ENCODE data around the gene PRDX5. TPM values are rescaled to one million over a fixed set of nuclear protein-coding genes. Genes with fewer than 3 reads are reported as not detected.

Gene PRDX5
- total RNA-seq, 5 donors from 2014 or later (not counting 1 experiment from before 2014, with no cell fraction given), result 35.8 to 86.7 (median 71.7) TPM

DNA sequence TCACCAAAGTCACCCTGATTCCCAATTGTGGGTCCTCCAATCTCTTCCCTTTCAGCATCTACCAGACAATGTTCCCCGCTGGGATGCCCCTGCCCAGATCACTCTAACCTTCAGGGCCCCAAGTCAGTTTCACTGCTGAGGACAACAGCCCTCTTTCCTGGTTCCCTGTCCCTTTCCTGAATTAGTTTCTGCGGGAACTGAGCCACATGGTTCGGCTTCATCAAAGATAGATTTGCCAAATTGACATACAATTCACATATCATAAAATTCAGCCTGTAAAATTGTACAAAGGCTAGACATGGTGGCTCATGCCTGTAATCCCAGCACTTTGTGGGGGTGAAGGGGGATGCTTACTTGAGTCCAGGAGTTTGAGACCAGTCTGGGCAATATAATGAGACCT lies 10.1 kb downstream of the PRDX5 start:
- no peak overlapping the region for H3K27ac Mint-ChIP-seq
- CTCF ChIA-PET, result interaction anchor here in 1 of 2 donors (0.7 kb wide), 1 partner anchor 673 kb away, joined by 3 read pairs; no protein-coding TSS in a partner anchor
- no peaks in the 10 kb centered on the region for H3K9me3 Mint-ChIP-seq

DNA sequence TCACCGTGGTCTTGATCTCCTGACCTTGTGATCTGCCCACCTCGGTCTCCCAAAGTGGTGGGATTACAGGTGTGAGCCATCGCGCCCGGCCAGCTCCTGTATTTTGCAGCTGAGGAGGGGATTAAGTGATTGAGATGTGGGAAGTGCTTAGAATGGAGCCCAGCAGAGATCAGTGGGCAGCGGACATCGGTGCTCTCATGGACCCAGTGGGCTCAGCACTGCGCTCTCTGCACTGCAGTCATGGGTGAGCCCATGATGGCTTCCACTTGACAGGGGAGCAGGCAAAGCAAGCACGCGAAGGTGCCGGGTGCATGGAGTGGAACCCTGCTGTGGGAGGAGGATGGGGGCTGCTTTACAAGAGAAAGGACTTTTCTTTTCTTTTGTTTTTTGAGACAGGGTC lies 13.0 kb downstream of the PRDX5 start:
- peaks cover 2% of the 10 kb centered on the region for H3K36me3 Mint-ChIP-seq
- DNase-seq (no peak), ATAC-seq (replicated peaks in 1 of 4) (no peak)
- no peaks in the 10 kb centered on the region for H3K27me3 Mint-ChIP-seq
- peaks cover 6 to 13% (median 8%) of the 10 kb centered on the region in 3 donors for H3K4me1 Mint-ChIP-seq
- no peak overlapping the region for H3K4me3 ChIP-seq (ENCODE audit: control insufficient read depth in 1 of 2, extremely low read depth in 1 of 2, low read length in 1 of 2)
- WGBS (ENCODE audit: insufficient coverage), result 96% methylated on average over 10 of the region's 11 CpGs
- H3K36me3 ChIP-seq (ENCODE audit: control insufficient read depth in 2 of 2, extremely low read depth in 1 of 2, insufficient read depth in 1 of 2, low read length in 1 of 2), result peaks cover 3 to 7% of the 10 kb centered on the region in 2 donors
- POLR2A ChIA-PET, result interaction anchor here in 1 of 2 donors (0.7 kb wide), 1 partner anchor 432 kb away, joined by 3 read pairs; no protein-coding TSS in a partner anchor
- no peaks in the 10 kb centered on the region for H3K9me3 ChIP-seq
- no peak overlapping the region for H3K4me3 Mint-ChIP-seq
- H3K27ac ChIP-seq (ENCODE audit: low read length), result no peak overlapping the region
- no peaks in the 10 kb centered on the region for H3K9me3 Mint-ChIP-seq
- no peaks in the 10 kb centered on the region for H3K27me3 ChIP-seq (replicated peaks in 1 of 2; ENCODE audit: control insufficient read depth in 2 of 2, extremely low read depth in 1 of 2, insufficient read depth in 2 of 2, low read length in 1 of 2)
- H3K27ac Mint-ChIP-seq, result no peak overlapping the region
- H3K4me1 ChIP-seq (ENCODE audit: control insufficient read depth in 1 of 2, extremely low read depth in 1 of 2, insufficient read depth in 2 of 2, low read length in 2 of 2), result peaks cover 0 to 18% of the 10 kb centered on the region in 2 experiments
- CTCF ChIA-PET, result interaction anchor here (0.8 to 2.7 kb wide), 3 partner anchors 12 to 126 kb away, joined by 4 to 41 read pairs (median 11); partner anchors contain the start of genes PRDX5 (in 1 of the 2) and TRMT112 (in 1 of the 2)

More for the DNA sequence above, 10.1 kb downstream of the PRDX5 start:
- POLR2A ChIA-PET, result no interaction called here
- no peak overlapping the region for H3K4me3 Mint-ChIP-seq
- H3K4me1 Mint-ChIP-seq, result peaks cover 6 to 10% (median 8%) of the 10 kb centered on the region in 3 donors
- no peak for ATAC-seq (replicated peaks in 1 of 4)
- WGBS (ENCODE audit: insufficient coverage), result 93% methylated on average over 2 of the region's 3 CpGs
- no peaks in the 10 kb centered on the region for H3K36me3 Mint-ChIP-seq
- Histone ChIP-seq H3K9me3 (no peaks in the 10 kb centered on the region), H3K36me3 (ENCODE audit: control insufficient read depth in 2 of 2, extremely low read depth in 1 of 2, insufficient read depth in 1 of 2, low read length in 1 of 2) (peaks cover 0 to 6% of the 10 kb centered on the region in 2 donors), H3K4me1 (ENCODE audit: control insufficient read depth in 1 of 2, extremely low read depth in 1 of 2, insufficient read depth in 2 of 2, low read length in 2 of 2) (peaks cover 0 to 18% of the 10 kb centered on the region in 2 experiments), H3K27ac (ENCODE audit: low read length) (no peak overlapping the region), H3K27me3 (replicated peaks in 1 of 2; ENCODE audit: control insufficient read depth in 2 of 2, extremely low read depth in 1 of 2, insufficient read depth in 2 of 2, low read length in 1 of 2) (no peaks in the 10 kb centered on the region), H3K4me3 (ENCODE audit: control insufficient read depth in 1 of 2, extremely low read depth in 1 of 2, low read length in 1 of 2) (no peak overlapping the region)
- no peak for DNase-seq
- H3K27me3 Mint-ChIP-seq, result no peaks in the 10 kb centered on the region

GRCh38 chr11:64331569-64332371 lies 13.8 kb downstream of the PRDX5 start:
- Histone ChIP-seq H3K36me3 (ENCODE audit: control insufficient read depth in 2 of 2, extremely low read depth in 1 of 2, insufficient read depth in 1 of 2, low read length in 1 of 2) (peaks cover 3 to 7% of the 10 kb centered on the region in 2 donors), H3K9me3 (no peaks in the 10 kb centered on the region), H3K27ac (ENCODE audit: low read length) (no peak overlapping the region), H3K4me3 (ENCODE audit: control insufficient read depth in 1 of 2, extremely low read depth in 1 of 2, low read length in 1 of 2) (no peak overlapping the region), H3K4me1 (ENCODE audit: control insufficient read depth in 1 of 2, extremely low read depth in 1 of 2, insufficient read depth in 2 of 2, low read length in 2 of 2) (peaks cover 0 to 18% of the 10 kb centered on the region in 2 experiments), H3K27me3 (replicated peaks in 1 of 2; ENCODE audit: control insufficient read depth in 2 of 2, extremely low read depth in 1 of 2, insufficient read depth in 2 of 2, low read length in 1 of 2) (no peaks in the 10 kb centered on the region)
- peaks cover 8 to 16% (median 8%) of the 10 kb centered on the region in 3 donors for H3K4me1 Mint-ChIP-seq
- H3K27me3 Mint-ChIP-seq, result no peaks in the 10 kb centered on the region
- no peaks in the 10 kb centered on the region for H3K9me3 Mint-ChIP-seq
- H3K36me3 Mint-ChIP-seq, result peaks cover 2% of the 10 kb centered on the region
- peak overlapping the region; percentile 4 to 21 for H3K27ac Mint-ChIP-seq
- ATAC-seq (replicated peaks in 1 of 4), result peak; percentile 78 to 93 (median 88)
- 22% methylated on average over 18 of the region's 20 CpGs for WGBS (ENCODE audit: insufficient coverage)
- peak in 34 of 35 experiments; percentile 40 to 80 (median 62) for DNase-seq
- CTCF ChIA-PET, result interaction anchor here (0.6 to 2.7 kb wide), 6 partner anchors 12 to 147 kb away, joined by 3 to 41 read pairs (median 4); partner anchors contain the start of genes PRDX5 (in 2 of the 2) and TRMT112 (in 1 of the 2)
- POLR2A ChIA-PET, result interaction anchor here in 1 of 2 donors (0.7 kb wide), 1 partner anchor 14 kb away, joined by 3 read pairs; the partner anchor contains the start of gene PRDX5
- H3K4me3 Mint-ChIP-seq, result no peak overlapping the region

DNA sequence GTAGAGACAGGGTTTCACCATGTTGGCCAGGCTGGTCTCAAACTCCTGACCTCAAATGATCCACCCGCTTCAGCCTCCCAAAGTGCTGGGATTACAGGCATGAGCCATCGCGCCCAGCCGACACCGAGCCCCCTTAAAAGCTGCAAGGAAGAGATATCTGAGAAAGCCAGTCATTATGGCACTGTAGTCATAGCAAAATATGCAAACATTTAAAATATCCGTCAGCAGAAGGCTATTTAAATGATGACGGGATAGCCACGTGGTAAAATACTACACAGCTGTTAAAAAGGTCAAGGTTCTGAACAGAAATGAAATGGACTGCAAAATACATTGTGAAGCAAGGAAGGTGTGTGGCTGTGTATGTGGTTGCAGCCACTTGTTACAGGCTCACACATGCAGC lies 15.6 kb downstream of the PRDX5 start:
- Histone ChIP-seq H3K27me3 (replicated peaks in 1 of 2; ENCODE audit: control insufficient read depth in 2 of 2, extremely low read depth in 1 of 2, insufficient read depth in 2 of 2, low read length in 1 of 2) (no peaks in the 10 kb centered on the region), H3K36me3 (ENCODE audit: control insufficient read depth in 2 of 2, extremely low read depth in 1 of 2, insufficient read depth in 1 of 2, low read length in 1 of 2) (peaks cover 3 to 16% of the 10 kb centered on the region in 2 donors), H3K4me1 (ENCODE audit: control insufficient read depth in 1 of 2, extremely low read depth in 1 of 2, insufficient read depth in 2 of 2, low read length in 2 of 2) (peaks cover 0 to 21% of the 10 kb centered on the region in 2 experiments), H3K27ac (ENCODE audit: low read length) (no peak overlapping the region), H3K9me3 (no peaks in the 10 kb centered on the region), H3K4me3 (ENCODE audit: control insufficient read depth in 1 of 2, extremely low read depth in 1 of 2, low read length in 1 of 2) (no peak overlapping the region)
- Mint-ChIP-seq H3K4me1 (peaks cover 8 to 26% (median 16%) of the 10 kb centered on the region in 3 donors), H3K4me3 (no peak overlapping the region), H3K36me3 (peaks cover 12% of the 10 kb centered on the region), H3K27ac (no peak overlapping the region), H3K27me3 (no peaks in the 10 kb centered on the region), H3K9me3 (no peaks in the 10 kb centered on the region)
- DNase-seq (no peak), ATAC-seq (replicated peaks in 1 of 4) (no peak)
- ChIA-PET CTCF (interaction anchor here in 1 of 2 donors (2.7 kb wide), 1 partner anchor 16 kb away, joined by 41 read pairs; the partner anchor contains the start of genes PRDX5 and TRMT112), POLR2A (interaction anchor here in 1 of 2 donors (0.7 kb wide), 1 partner anchor 324 kb away, joined by 4 read pairs; no protein-coding TSS in a partner anchor)
- WGBS (ENCODE audit: insufficient coverage), result 100% methylated on average over 6 of the region's 8 CpGs

DNA sequence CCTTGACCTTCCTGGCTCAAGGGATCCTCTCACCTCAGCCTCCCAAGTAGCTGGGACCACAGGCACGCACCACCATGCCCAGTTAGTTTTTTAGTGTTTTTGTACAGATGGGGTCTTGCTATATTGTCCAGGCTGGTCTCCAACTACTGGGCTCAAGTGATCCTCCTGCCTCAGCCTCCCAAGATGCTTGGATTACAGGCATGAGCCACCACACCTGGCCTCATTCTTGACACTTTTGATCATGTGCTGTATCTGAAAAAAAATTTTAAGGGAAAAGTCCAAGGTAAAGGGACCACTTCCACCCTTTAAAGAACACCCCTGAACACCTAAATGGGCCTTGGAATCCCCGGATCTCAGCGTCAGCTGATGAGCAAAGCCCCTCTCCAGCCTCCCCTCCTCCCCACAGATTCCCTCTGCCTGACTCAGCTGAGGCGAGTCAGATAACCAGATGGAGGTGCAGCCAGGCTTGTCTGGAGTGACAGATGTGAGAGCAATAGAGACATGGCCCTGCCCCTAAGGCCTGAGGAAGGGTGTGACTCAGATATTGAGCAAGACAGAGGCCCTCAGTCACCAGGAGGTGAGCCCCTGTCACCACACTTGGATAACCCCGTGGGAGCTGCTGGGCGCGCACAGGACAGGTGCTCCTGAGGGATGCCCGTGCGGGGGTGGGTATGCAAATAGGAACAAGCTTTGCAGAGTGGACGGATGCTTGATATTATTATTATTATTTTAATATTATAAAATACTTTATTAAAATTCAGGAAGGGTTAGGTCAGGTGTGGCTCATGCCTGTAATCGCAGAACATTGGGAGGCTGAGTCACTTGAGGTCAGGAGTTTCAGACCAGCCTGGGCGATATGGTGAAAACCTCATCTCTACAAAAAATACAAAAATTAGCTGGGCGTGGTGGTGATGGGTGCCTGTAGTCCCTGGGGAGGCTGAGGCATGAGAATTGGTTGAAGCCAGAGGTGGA lies 17.1 kb downstream of the PRDX5 start:
- CTCF ChIA-PET, result interaction anchor here in 1 of 2 donors (0.6 kb wide), 1 partner anchor 29 kb away, joined by 3 read pairs; no protein-coding TSS in a partner anchor

More for the DNA sequence above, 17.1 kb downstream of the PRDX5 start:
- H3K36me3 Mint-ChIP-seq, result peaks cover 17% of the 10 kb centered on the region
- H3K4me1 Mint-ChIP-seq, result peaks cover 21 to 38% (median 28%) of the 10 kb centered on the region in 3 donors
- Histone ChIP-seq H3K27me3 (replicated peaks in 1 of 2; ENCODE audit: control insufficient read depth in 2 of 2, extremely low read depth in 1 of 2, insufficient read depth in 2 of 2, low read length in 1 of 2) (no peaks in the 10 kb centered on the region), H3K36me3 (ENCODE audit: control insufficient read depth in 2 of 2, extremely low read depth in 1 of 2, insufficient read depth in 1 of 2, low read length in 1 of 2) (peaks cover 3 to 21% of the 10 kb centered on the region in 2 donors), H3K4me1 (ENCODE audit: control insufficient read depth in 1 of 2, extremely low read depth in 1 of 2, insufficient read depth in 2 of 2, low read length in 2 of 2) (peaks cover 8 to 36% of the 10 kb centered on the region in 2 experiments), H3K9me3 (no peaks in the 10 kb centered on the region), H3K4me3 (ENCODE audit: control insufficient read depth in 1 of 2, extremely low read depth in 1 of 2, low read length in 1 of 2) (no peak overlapping the region), H3K27ac (ENCODE audit: low read length) (no peak overlapping the region)
- WGBS (ENCODE audit: insufficient coverage), result 60% methylated on average over 3 of the region's 13 CpGs
- DNase-seq, result no peak
- POLR2A ChIA-PET, result interaction anchor here in 1 of 2 donors (0.7 kb wide), 1 partner anchor 1568 kb away, joined by 3 read pairs; no protein-coding TSS in a partner anchor
- H3K27ac Mint-ChIP-seq, result no peak overlapping the region
- no peak overlapping the region for H3K4me3 Mint-ChIP-seq
- no peaks in the 10 kb centered on the region for H3K27me3 Mint-ChIP-seq
- H3K9me3 Mint-ChIP-seq, result no peaks in the 10 kb centered on the region
- no peak for ATAC-seq (replicated peaks in 1 of 4)
